ENCODE data around the gene UBN1.

DNA sequence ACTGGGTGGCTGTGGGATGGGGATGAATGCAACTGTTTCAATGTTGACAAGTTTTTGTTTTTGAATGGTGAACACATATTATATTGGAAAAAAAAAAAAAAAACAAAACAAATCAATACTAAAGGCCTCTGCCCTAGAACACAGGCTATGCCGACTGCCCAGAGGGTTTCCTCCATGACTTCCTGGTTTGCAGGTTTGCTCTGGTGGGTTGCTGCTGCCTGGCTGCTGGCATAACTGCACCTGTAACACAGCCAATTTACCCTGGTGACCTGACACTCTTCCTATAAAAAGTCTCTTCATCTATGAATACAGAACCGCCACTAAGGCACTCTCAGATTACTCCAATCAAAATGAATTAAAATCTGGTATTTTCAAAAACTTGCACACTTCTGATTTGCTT is 10.6 kb upstream of the UBN1 start:
- TF ChIP-seq ZNF140 (tag by site-specific recombination; IDR thresholded peaks at IDR 0.05) = no peak
- TF ChIP-seq YY1 (tag by site-specific recombination; IDR thresholded peaks at IDR 0.05) = no peak
- TF ChIP-seq ZNF596 (tag by site-specific recombination; IDR thresholded peaks at IDR 0.05) = no peak
- TF ChIP-seq, protein P1, sequence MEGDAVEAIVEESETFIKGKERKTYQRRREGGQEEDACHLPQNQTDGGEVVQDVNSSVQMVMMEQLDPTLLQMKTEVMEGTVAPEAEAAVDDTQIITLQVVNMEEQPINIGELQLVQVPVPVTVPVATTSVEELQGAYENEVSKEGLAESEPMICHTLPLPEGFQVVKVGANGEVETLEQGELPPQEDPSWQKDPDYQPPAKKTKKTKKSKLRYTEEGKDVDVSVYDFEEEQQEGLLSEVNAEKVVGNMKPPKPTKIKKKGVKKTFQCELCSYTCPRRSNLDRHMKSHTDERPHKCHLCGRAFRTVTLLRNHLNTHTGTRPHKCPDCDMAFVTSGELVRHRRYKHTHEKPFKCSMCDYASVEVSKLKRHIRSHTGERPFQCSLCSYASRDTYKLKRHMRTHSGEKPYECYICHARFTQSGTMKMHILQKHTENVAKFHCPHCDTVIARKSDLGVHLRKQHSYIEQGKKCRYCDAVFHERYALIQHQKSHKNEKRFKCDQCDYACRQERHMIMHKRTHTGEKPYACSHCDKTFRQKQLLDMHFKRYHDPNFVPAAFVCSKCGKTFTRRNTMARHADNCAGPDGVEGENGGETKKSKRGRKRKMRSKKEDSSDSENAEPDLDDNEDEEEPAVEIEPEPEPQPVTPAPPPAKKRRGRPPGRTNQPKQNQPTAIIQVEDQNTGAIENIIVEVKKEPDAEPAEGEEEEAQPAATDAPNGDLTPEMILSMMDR (tag by site-specific recombination; IDR thresholded peaks at IDR 0.05) = no peak

Measured in HEK293 (cell line).